K562 (cell line): Measurements from ENCODE around the gene PNMT. TPM values are rescaled to one million over a fixed set of nuclear protein-coding genes. Genes with fewer than 3 reads are reported as not detected.

Source experiments
- CBX8 ChIP-seq: fragments of 200-600 bp; sonication (generic); IDR thresholded peaks from 2 replicates; pipeline ENCODE4 v1.6.1; 2012; ENCODE audit warnings: borderline replicate concordance, mixed run types, low read depth, mild to moderate bottlenecking, moderate library complexity, mixed read lengths, low read length, control low read depth, inconsistent platforms; ENCODE audit not compliant: poor library complexity, severe bottlenecking; ENCODE audit errors: extremely low read depth
- CHD4 ChIP-seq: fragments of 200-600 bp; sonication (generic); IDR thresholded peaks from 3 replicates; pipeline ENCODE4 v1.6.1; 2012; ENCODE audit warnings: low read depth, mild to moderate bottlenecking, mixed read lengths, low read length, inconsistent platforms; ENCODE audit not compliant: insufficient read depth, insufficient replicate concordance, poor library complexity, severe bottlenecking
- DIDO1 ChIP-seq: fragments of 450-650 bp; IDR thresholded peaks from 2 replicates; pipeline ENCODE4 v1.6.1; 2016; ENCODE audit warnings: low read depth, missing biosample characterization, missing genetic modification characterization
- FOXP4 ChIP-seq: sonication (generic); formaldehyde crosslinking; IDR thresholded peaks from 2 replicates; pipeline ENCODE4 v1.8.0; 2022; ENCODE audit warnings: mild to moderate bottlenecking, missing genetic modification reagents, borderline replicate concordance
- HDAC6 ChIP-seq: IDR thresholded peaks from 2 replicates; pipeline ENCODE4 v1.6.1; 2012; ENCODE audit warnings: low read depth, mild to moderate bottlenecking, control low read depth, inconsistent platforms, low read length, moderate library complexity
- KLF13 ChIP-seq: fragments of 450-650 bp; IDR thresholded peaks from 2 replicates; pipeline ENCODE4 v1.6.1; 2016; ENCODE audit warnings: missing genetic modification characterization, low read depth, mild to moderate bottlenecking, missing compliant biosample characterization, moderate library complexity, borderline replicate concordance
- LEF1 ChIP-seq: fragments of 450-650 bp; IDR thresholded peaks from 2 replicates; pipeline ENCODE4 v1.6.1; 2016; ENCODE audit warnings: mild to moderate bottlenecking
- MAFK ChIP-seq: IDR thresholded peaks from 2 replicates; pipeline ENCODE4 v1.6.1; 2011; ENCODE audit warnings: low read length, improper control_type of control experiment
- NCOA1 ChIP-seq: fragments of 450-650 bp; IDR thresholded peaks from 2 replicates; pipeline ENCODE4 v1.6.1; 2016; ENCODE audit warnings: low read depth
- NR2F6 ChIP-seq: fragments of 450-650 bp; formaldehyde crosslinking; IDR thresholded peaks from 2 replicates; pipeline ENCODE4 v1.4.0; 2020; ENCODE audit warnings: mild to moderate bottlenecking
- REST ChIP-seq, 2 experiments: fragments of 450-650 bp; formaldehyde crosslinking in 1 of 2; IDR thresholded peaks; 2 replicates each; pipeline versions ENCODE4 v1.4.0 to v1.6.1; 2014 to 2020; ENCODE audit warnings: mild to moderate bottlenecking in 2 of 2, borderline replicate concordance in 1 of 2, low read depth in 1 of 2
- RHOXF2B ChIP-seq: fragments of 250-450 bp; sonication (Bioruptor Pico); conservative IDR thresholded peaks from 2 replicates; pipeline ENCODE4 v1.5.1; 2021
- SMARCB1 ChIP-seq: IDR thresholded peaks from 2 replicates; pipeline ENCODE4 v1.6.1; 2011; ENCODE audit warnings: improper control_type of control experiment, low read depth; ENCODE audit not compliant: insufficient read length
- SNRNP70 ChIP-seq: fragments of 200-400 bp; formaldehyde crosslinking; optimal IDR thresholded peaks from 2 replicates; pipeline ENCODE3; 2017; ENCODE audit warnings: low read depth, low read length
- TRIM24 ChIP-seq, 2 experiments: fragments of 450-650 bp; IDR thresholded peaks; 2 replicates each; pipeline ENCODE4 v1.6.1; 2016
- ZNF197 ChIP-seq: fragments of 200-800 bp; sonication (Bioruptor generic); IDR thresholded peaks from 2 replicates; pipeline ENCODE4 v1.6.1; 2016; ENCODE audit warnings: low read depth, missing genetic modification characterization, missing compliant biosample characterization
- ZNF212 ChIP-seq: fragments of 450-650 bp; formaldehyde crosslinking; IDR thresholded peaks from 2 replicates; pipeline ENCODE4 v1.4.0; 2020; ENCODE audit warnings: mild to moderate bottlenecking
- ZNF431 ChIP-seq: sonication (generic); formaldehyde crosslinking; IDR thresholded peaks from 2 replicates; pipeline ENCODE4 v1.8.0; 2022; ENCODE audit warnings: mild to moderate bottlenecking, missing genetic modification reagents
- polyA plus RNA-seq, 8 experiments: library from polyadenylated mRNA; depleted of rRNA in 4 of 8; stranded (reverse) in 5 of 8; unstranded in 3 of 8; fragments of >200 nt; fragmentation: Nextera tagmentation in 2 of 8; fragmentation: Illumina TruSeq in 1 of 8; extraction: Ambion mirVana in 2 of 8; extraction: Trizol in 1 of 8; gene quantifications; 2 replicates each; pipeline versions ENCODE4 v1.2.1 to v1.2.3, GENCODE V29; 2011 to 2014; ENCODE audit warnings: inconsistent platforms in 1 of 8, missing spikeins in 1 of 8
- total RNA-seq, 7 experiments: library from RNA; depleted of rRNA in 6 of 7; stranded (reverse); fragments of >200 nt in 6 of 7; fragmentation: Illumina TruSeq in 2 of 7; extraction: Trizol in 2 of 7; gene quantifications; 2 replicates each; pipeline versions ENCODE4 v1.2.1 to v1.2.3, GENCODE V29; 2011 to 2021; ENCODE audit warnings: low replicate concordance in 1 of 7
- TF ChIP-seq, protein P1 (sequence below): fragments of 250-450 bp; sonication (Bioruptor Pico); IDR thresholded peaks from 2 replicates; pipeline ENCODE4 v1.8.0; 2022; ENCODE audit warnings: moderate library complexity, mild to moderate bottlenecking, inconsistent platforms

The PNMT gene
- total and polyA plus RNA-seq, 9 of the 15 experiments (the other 6 are each of a cell fraction or from before 2014, with no cell fraction given), result 0.55 to 18.1 (median 5.8) TPM

DNA sequence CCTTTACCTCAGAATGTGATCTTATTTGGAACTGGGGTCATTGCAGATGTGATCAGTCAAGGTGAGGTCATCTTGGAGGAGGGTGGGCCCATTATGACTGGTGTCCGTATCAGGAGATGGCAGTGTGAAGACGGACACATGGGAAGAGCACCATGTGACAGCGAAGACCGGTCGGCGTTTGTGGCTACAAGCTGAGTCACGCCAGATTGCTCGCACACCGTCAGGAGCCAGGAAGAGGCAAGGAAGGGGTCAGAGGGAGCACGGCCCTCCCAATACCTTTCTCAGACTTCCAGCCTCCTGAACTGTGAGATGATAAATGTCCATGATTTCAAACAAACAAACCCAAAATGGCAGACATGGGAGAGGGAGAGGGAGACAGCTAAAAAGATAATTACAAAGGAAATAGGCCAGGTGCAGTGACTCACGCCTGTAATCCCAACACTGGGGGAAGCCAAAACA lies 18.1 kb upstream of the PNMT start (continued):
- TF ChIP-seq SMARCB1 (no peak), ZNF197 (CRISPR knock-in tag) (peak; percentile 45; the same call in 1 of the 2 replicates), SNRNP70 (no peak), NR2F6 (no peak), KLF13 (tag) (no peak), FOXP4 (no peak), CBX8 (no peak), CHD4 (no peak), RHOXF2B (CRISPR knock-in tag) (no peak), MAFK (peak; percentile 81), REST (IDR thresholded peaks at IDR 0.05; ENCODE audit: borderline replicate concordance) (peak; percentile 72), REST (CRISPR knock-in tag; IDR thresholded peaks at IDR 0.05; ENCODE audit: low read depth) (no peak), TRIM24 (IDR thresholded peaks at IDR 0.05) (peak; percentile 44 to 71; a peak in 3 of 4 replicates), ZNF212 (CRISPR knock-in tag) (no peak), LEF1 (peak; percentile 73), DIDO1 (tag) (no peak), NCOA1 (peak; percentile 39; the same call in 1 of the 2 replicates), HDAC6 (no peak), ZNF431 (CRISPR knock-in tag) (no peak)
- TF ChIP-seq, protein P1, sequence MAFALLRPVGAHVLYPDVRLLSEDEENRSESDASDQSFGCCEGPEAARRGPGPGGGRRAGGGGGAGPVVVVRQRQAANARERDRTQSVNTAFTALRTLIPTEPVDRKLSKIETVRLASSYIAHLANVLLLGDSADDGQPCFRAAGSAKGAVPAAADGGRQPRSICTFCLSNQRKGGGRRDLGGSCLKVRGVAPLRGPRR (CRISPR knock-in tag), result no peak; the same call in 1 of the 2 replicates
